ENCODE data around the gene DAO.

DAO gene

DNA sequence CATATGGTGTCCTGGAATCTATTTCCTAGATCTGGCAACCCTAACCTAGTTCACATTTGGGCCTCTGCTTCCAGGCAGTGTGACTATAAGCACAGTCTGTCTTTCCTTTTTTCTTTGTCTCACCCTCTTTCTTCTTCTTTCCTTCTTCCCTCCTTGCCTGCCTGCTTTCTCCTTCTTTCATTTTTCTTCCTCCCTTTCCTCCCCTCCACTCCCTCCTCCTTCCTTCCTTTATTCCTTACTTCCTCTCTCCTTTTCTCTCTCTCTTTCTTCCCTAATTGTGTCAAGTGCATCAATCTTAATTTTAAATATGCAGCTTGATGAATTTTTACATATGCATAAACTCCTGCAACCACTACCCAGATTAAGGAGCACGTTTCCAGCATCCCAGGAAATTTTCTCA, 4.6 kb upstream of the DAO start:
- in situ Hi-C loops (cut with HindIII; ENCODE audit: low sequenced_read_pairs), result no loop called here
- H3K4me3 ChIP-seq (ENCODE audit: low read depth, low read length), result no peak overlapping the region
- no peak for DNase-seq (ENCODE audit: low read depth, low spot score)
- TF ChIP-seq, protein P1, sequence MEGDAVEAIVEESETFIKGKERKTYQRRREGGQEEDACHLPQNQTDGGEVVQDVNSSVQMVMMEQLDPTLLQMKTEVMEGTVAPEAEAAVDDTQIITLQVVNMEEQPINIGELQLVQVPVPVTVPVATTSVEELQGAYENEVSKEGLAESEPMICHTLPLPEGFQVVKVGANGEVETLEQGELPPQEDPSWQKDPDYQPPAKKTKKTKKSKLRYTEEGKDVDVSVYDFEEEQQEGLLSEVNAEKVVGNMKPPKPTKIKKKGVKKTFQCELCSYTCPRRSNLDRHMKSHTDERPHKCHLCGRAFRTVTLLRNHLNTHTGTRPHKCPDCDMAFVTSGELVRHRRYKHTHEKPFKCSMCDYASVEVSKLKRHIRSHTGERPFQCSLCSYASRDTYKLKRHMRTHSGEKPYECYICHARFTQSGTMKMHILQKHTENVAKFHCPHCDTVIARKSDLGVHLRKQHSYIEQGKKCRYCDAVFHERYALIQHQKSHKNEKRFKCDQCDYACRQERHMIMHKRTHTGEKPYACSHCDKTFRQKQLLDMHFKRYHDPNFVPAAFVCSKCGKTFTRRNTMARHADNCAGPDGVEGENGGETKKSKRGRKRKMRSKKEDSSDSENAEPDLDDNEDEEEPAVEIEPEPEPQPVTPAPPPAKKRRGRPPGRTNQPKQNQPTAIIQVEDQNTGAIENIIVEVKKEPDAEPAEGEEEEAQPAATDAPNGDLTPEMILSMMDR (IDR thresholded peaks at IDR 0.05; ENCODE audit: low read depth, low read length), result no peak

GRCh38 chr12:108875682-108876361, 4.1 kb upstream of the DAO start:
- DNase-seq (ENCODE audit: low read depth, low spot score), result no peak
- TF ChIP-seq, protein P1 (IDR thresholded peaks at IDR 0.05; ENCODE audit: low read depth, low read length), result no peak
- H3K4me3 ChIP-seq (ENCODE audit: low read depth, low read length), result no peak overlapping the region
- in situ Hi-C loops (cut with HindIII; ENCODE audit: low sequenced_read_pairs), result no loop called here

DNA sequence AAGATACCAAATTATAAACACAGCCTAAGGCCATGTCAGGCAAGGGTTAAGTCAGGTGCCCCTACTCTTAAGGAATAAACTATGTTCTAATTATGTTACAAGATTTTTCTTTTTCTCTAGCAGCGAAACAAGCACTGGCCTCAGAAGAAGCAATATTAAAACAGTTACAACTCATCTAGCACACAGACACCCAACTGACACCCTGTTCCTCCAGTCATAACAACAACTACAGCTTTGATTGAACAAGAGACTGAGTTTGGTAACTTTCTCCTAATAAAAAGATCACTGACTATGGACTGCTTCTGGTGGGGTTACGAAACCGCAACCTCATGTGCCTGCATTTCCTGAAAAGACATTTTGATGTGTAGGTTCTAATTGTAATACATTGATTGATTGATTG, 3.3 kb upstream of the DAO start:
- TF ChIP-seq, protein P1 (IDR thresholded peaks at IDR 0.05; ENCODE audit: low read depth, low read length), result no peak
- no peak overlapping the region for H3K4me3 ChIP-seq (ENCODE audit: low read depth, low read length)
- in situ Hi-C loops (cut with HindIII; ENCODE audit: low sequenced_read_pairs), result no loop called here
- no peak for DNase-seq (ENCODE audit: low read depth, low spot score)

DNA sequence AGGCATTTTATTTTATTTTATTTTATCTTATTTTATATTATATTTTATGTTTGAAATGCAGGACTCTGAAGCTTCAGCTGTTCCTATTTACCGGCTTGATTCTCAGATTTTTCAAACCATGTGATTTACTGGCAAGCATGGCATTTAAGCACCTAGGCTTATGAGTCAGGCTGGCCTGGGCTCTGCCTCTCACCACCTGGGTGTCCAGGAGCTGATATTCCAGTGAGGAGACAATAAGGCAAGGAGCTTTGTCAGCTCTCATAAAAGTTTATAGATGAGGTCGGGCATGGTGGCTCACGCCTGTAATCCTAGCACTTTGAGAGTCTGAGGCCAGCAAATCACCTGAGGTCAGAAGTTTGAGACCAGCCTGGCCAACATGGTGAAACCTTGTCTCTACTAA, 2.1 kb downstream of the DAO start:
- TF ChIP-seq, protein P1 (IDR thresholded peaks at IDR 0.05; ENCODE audit: low read depth, low read length), result no peak
- in situ Hi-C loops (cut with HindIII; ENCODE audit: low sequenced_read_pairs), result no loop called here
- DNase-seq (ENCODE audit: low read depth, low spot score), result no peak
- H3K4me3 ChIP-seq (ENCODE audit: low read depth, low read length), result no peak overlapping the region

GRCh38 chr12:108884116-108885012, 4.5 kb downstream of the DAO start:
- no peak overlapping the region for H3K4me3 ChIP-seq (ENCODE audit: low read depth, low read length)
- in situ Hi-C loops (cut with HindIII; ENCODE audit: low sequenced_read_pairs), result no loop called here
- TF ChIP-seq, protein P1 (IDR thresholded peaks at IDR 0.05; ENCODE audit: low read depth, low read length), result peak; percentile 59
- DNase-seq (ENCODE audit: low read depth, low spot score), result no peak

DNA sequence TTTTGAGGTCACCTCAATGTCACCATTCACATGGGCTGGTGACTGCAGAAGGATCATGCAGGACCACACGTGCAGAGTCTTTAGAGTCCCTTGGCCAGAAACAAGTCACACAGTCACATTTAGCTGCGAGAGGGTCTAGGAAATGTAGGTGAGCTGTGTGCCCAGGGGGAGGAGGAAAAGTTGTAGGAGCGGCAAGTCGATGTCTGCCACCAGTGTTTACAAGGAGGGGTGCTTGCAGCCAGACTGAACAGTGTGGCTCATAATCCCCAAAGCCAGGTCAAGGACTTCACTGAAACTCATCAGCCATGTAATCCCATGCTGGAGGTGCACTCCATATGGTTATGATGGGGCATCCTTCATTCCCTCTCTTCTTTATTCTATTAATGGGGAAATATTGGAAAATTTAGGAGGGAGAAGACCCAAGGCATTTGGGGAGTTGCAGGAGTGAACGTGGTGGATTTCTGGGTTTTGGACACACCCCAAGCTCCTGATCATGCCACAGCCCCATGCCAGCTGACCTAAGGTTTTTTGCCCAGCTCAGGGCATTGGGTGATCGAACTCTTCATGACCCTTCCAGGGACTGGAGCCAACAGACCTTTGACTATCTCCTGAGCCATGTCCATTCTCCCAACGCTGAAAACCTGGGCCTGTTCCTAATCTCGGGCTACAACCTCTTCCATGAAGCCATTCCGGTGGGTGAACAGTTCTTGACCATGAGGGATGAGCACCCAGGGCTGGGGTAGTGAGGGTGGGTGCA, 7.2 kb downstream of the DAO start:
- no peak for DNase-seq (ENCODE audit: low read depth, low spot score)
- TF ChIP-seq, protein P1 (IDR thresholded peaks at IDR 0.05; ENCODE audit: low read depth, low read length), result no peak
- no peak overlapping the region for H3K4me3 ChIP-seq (ENCODE audit: low read depth, low read length)
- in situ Hi-C loops (cut with HindIII; ENCODE audit: low sequenced_read_pairs), result no loop called here
